Kidney (tissue), 14 donors: ENCODE measurements around the gene RFLNA. TPM values are rescaled to one million over a fixed set of nuclear protein-coding genes. Genes with fewer than 3 reads are reported as not detected.

Experiments used
- DNase-seq, 5 donors: peaks; one replicate each; pipeline ENCODE4 v3.0.0-alpha.2; 2013 to 2020
- FAIRE-seq: peaks from 2 replicates; lab custom pipeline; 2012; peaks lifted over from hg19 to GRCh38; lab: Jason Lieb, UNC
- H3K27ac ChIP-seq, 2 donors: one replicate each; pipeline ENCODE4 v1.7.0; 2013; ENCODE audit warnings: low read depth in 2 of 2, low read length in 2 of 2, inconsistent platforms in 1 of 2
- H3K27me3 ChIP-seq: one replicate; pipeline ENCODE4 v1.7.1; 2013; ENCODE audit warnings: low read length, inconsistent platforms; ENCODE audit not compliant: control insufficient read depth, insufficient read depth
- H3K36me3 ChIP-seq, 3 donors: one replicate each; pipeline versions ENCODE4 v1.7.0 to v1.7.1; 2013; ENCODE audit warnings: low read length in 3 of 3, control low read depth in 1 of 3, inconsistent platforms in 1 of 3; ENCODE audit not compliant: insufficient read depth in 3 of 3, control insufficient read depth in 2 of 3
- H3K4me1 ChIP-seq, 3 donors: one replicate each; pipeline versions ENCODE4 v1.7.0 to v1.7.1; 2013; ENCODE audit warnings: low read length in 3 of 3, inconsistent platforms in 1 of 3, low read depth in 1 of 3; ENCODE audit not compliant: control insufficient read depth in 2 of 3, insufficient read depth in 2 of 3
- H3K4me3 ChIP-seq, 3 donors: one replicate each; pipeline versions ENCODE4 v1.7.0 to v1.8.1; 2013; ENCODE audit warnings: low read length in 3 of 3, control low read depth in 1 of 3, inconsistent platforms in 1 of 3
- H3K9ac ChIP-seq, 3 donors: one replicate each; pipeline versions ENCODE4 v1.7.0 to v1.7.1; 2013; ENCODE audit warnings: low read length in 3 of 3, control low read depth in 1 of 3, inconsistent platforms in 1 of 3
- H3K9me3 ChIP-seq, 3 donors: one replicate each; pipeline versions ENCODE4 v1.7.0 to v1.7.1; 2013; ENCODE audit warnings: low read length in 3 of 3, control low read depth in 1 of 3, inconsistent platforms in 1 of 3; ENCODE audit not compliant: control insufficient read depth in 2 of 3, insufficient read depth in 1 of 3
- CTCF ChIP-seq: IDR thresholded peaks from 3 replicates; pipeline ENCODE4 v1.5.1; 2012; ENCODE audit warnings: mild to moderate bottlenecking, moderate library complexity, borderline replicate concordance; ENCODE audit not compliant: insufficient read depth; ENCODE audit errors: extremely low read depth
- intact Hi-C: fragments of 100-400 bp; cut with DNase I; formaldehyde crosslinking; loops from one replicate; pipeline ENCODE4 v1.11.1; 2022
- polyA plus RNA-seq: library from polyadenylated mRNA; stranded (reverse); fragments of 350-450 nt; fragmentation: Illumina TruSeq; extraction: RNeasy Lipid Tissue Mini Kit (QIAGEN cat#74804); gene quantifications from one replicate; pipeline ENCODE4 v1.2.3, GENCODE V29; 2014; ENCODE audit warnings: low read depth, low replicate concordance; ENCODE audit not compliant: insufficient read depth
- total RNA-seq: library from RNA; stranded (reverse); fragmentation: NEBNext Ultra II Directional; extraction: Animal tissue kit (Norgen Biotek cat#: 25700); gene quantifications from one replicate; pipeline ENCODE4 v1.2.1, GENCODE V29; 2021
- donor health status: control.
- donor health status: control.
- donor health status: control.
- donor health status: control.
- donor health status: control.
- donor health status: DM: yes; HTN: yes; CAD: no.
- donor health status: Normal renal cell carcinoma (clear cell type).

Gene RFLNA
- total and polyA plus RNA-seq, 2 donors from 2014 or later = 0.76 to 0.82 TPM

DNA sequence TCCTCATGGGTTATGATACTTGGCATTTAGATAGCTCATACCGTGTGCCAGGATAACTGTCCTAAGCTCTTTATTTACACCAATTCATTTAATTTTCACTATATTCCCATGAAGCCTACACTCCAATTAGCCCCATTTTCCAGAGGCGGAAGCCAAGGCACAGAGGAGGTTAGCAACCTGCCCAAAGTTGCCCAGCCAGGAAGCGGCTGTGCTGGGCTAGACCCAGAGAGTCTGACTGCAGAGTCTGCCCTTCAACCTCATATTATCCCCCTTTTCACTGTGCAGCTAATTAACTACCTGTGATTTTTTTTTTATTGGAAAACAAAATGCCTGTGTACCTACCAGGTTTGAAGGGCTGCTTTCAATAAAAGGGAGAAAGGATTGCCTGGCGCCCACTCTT, 2.5 kb downstream of the RFLNA start:
- H3K4me1 ChIP-seq = peaks cover 0 to 5% (median 0%) of the 10 kb centered on the region in 3 donors
- H3K27me3 ChIP-seq = no peaks in the 10 kb centered on the region
- H3K4me3 ChIP-seq = no peak overlapping the region
- H3K9me3 ChIP-seq = no peaks in the 10 kb centered on the region
- H3K36me3 ChIP-seq = no peaks in the 10 kb centered on the region
- no peak overlapping the region for H3K9ac ChIP-seq
- FAIRE-seq (no peak), DNase-seq (no peak)
- no peak for TF ChIP-seq CTCF
- intact Hi-C loops = no loop called here
- no peak overlapping the region for H3K27ac ChIP-seq

DNA sequence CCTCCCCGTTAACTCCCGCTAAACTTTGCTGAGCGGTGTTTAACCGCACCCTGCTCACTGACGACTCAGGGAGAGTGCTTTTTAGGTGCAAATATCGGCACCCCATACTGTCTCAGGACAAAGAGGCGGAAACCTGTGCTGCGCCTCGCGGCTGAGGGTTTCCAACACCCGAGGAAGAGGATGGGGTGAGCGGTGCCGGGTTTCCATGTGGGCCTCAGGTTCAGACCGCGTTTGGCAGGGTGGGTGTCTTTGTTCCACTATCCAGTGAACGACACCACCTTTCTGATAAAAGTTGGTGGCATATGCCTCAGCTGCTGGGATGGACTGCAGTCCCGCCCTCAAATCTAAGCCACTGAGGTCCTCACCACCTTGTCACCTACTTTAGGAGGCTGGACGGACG, 3.0 kb downstream of the RFLNA start:
- intact Hi-C loops = no loop called here
- no peak overlapping the region for H3K9ac ChIP-seq
- no peaks in the 10 kb centered on the region for H3K36me3 ChIP-seq
- no peak overlapping the region for H3K27ac ChIP-seq
- TF ChIP-seq CTCF = no peak
- H3K4me1 ChIP-seq = peaks cover 0 to 5% (median 0%) of the 10 kb centered on the region in 3 donors
- H3K9me3 ChIP-seq = no peaks in the 10 kb centered on the region
- peak in 1 of 5 donors; percentile 35 for DNase-seq
- no peak for FAIRE-seq
- H3K27me3 ChIP-seq = no peaks in the 10 kb centered on the region
- no peak overlapping the region for H3K4me3 ChIP-seq

- H3K9me3 ChIP-seq = no peaks in the 10 kb centered on the region
- no peak overlapping the region for H3K27ac ChIP-seq
- H3K4me1 ChIP-seq = peaks cover 0 to 5% (median 0%) of the 10 kb centered on the region in 3 donors
- H3K9ac ChIP-seq = no peak overlapping the region
- H3K36me3 ChIP-seq = no peaks in the 10 kb centered on the region
- no peak overlapping the region for H3K4me3 ChIP-seq
- intact Hi-C loops = no loop called here
- DNase-seq (peak in 1 of 5 donors; percentile 33), FAIRE-seq (no peak)
- no peaks in the 10 kb centered on the region for H3K27me3 ChIP-seq
- TF ChIP-seq CTCF = no peak
These were observed 4.0 kb downstream of the RFLNA start for GRCh38 chr12:124298685-124299410.
